Keratinocyte (primary cell): ENCODE results near the gene FDXACB1.

Experiments used
- CTCF ChIP-seq, 3 experiments: IDR thresholded peaks in 1 of 3; conservative IDR thresholded peaks in 1 of 3; optimal IDR thresholded peaks in 1 of 3; 2 replicates in 2 of 3; 3 replicates in 1 of 3; pipeline versions ENCODE3 to v1.5.1; 2011; ENCODE audit warnings: low read length in 3 of 3, mild to moderate bottlenecking in 3 of 3, moderate library complexity in 2 of 3, control low read depth in 1 of 3, inconsistent platforms in 1 of 3; ENCODE audit not compliant: insufficient read depth in 2 of 3; ENCODE audit errors: extremely low read depth in 1 of 3
- EZH2 ChIP-seq: IDR thresholded peaks from one replicate; pipeline ENCODE4 v1.6.1; 2012; ENCODE audit warnings: inconsistent platforms, mild to moderate bottlenecking, low read length, moderate library complexity

- TF ChIP-seq CTCF (optimal IDR thresholded peaks at IDR 0.05 in 1 of 3, IDR thresholded peaks at IDR 0.05 in 1 of 3, conservative IDR thresholded peaks at IDR 0.05 in 1 of 3; ENCODE audit: extremely low read depth in 1 of 3, insufficient read depth in 2 of 3, low read length in 3 of 3) = no peak
- TF ChIP-seq EZH2 = no peak
Measured at GRCh38 chr11:111846636-111847035, 32.3 kb downstream of the FDXACB1 start.
